Colonic mucosa (tissue), 4 donors: ENCODE data around the gene HHATL. TPM values are rescaled to one million over a fixed set of nuclear protein-coding genes. Genes with fewer than 3 reads are reported as not detected.

Experiments
- DNase-seq: peaks from one replicate; pipeline ENCODE4 v3.0.0-alpha.2; 2020
- H3K27ac ChIP-seq: fragments of 200-600 bp; one replicate; pipeline ENCODE4 v1.8.0; 2021
- H3K27me3 ChIP-seq: fragments of 200-600 bp; one replicate; pipeline ENCODE4 v1.8.0; 2021
- H3K36me3 ChIP-seq: fragments of 200-600 bp; one replicate; pipeline ENCODE4 v1.8.0; 2021
- H3K4me1 ChIP-seq: fragments of 200-600 bp; one replicate; pipeline ENCODE4 v1.8.0; 2021; ENCODE audit warnings: mild to moderate bottlenecking
- H3K4me3 ChIP-seq: fragments of 200-600 bp; one replicate; pipeline ENCODE4 v1.8.0; 2021
- H3K9ac ChIP-seq, 2 donors: one replicate each; pipeline ENCODE4 v1.7.0; 2013; ENCODE audit warnings: control low read depth in 2 of 2, low read depth in 2 of 2, low read length in 2 of 2
- H3K9me3 ChIP-seq: fragments of 200-600 bp; one replicate; pipeline ENCODE4 v1.8.0; 2021
- intact Hi-C: fragments of 100-400 bp; cut with DNase I; formaldehyde crosslinking; loops from one replicate; pipeline ENCODE4 v1.14.1; 2022
- total RNA-seq, 2 donors: library from RNA; stranded (reverse); fragmentation: NEBNext Ultra II Directional in 1 of 2; extraction: Animal tissue kit (Norgen Biotek cat#: 25700) in 1 of 2; gene quantifications; one replicate each; pipeline ENCODE4 v1.2.1, GENCODE V29; 2021
- TF ChIP-seq, protein P1 (sequence below): fragments of 200-600 bp; IDR thresholded peaks from one replicate; pipeline ENCODE4 v1.8.0; 2022; ENCODE audit warnings: antibody characterized with exemption, mild to moderate bottlenecking
- donor health status: healthy.
- donor health status: DM: no; HTN: no; CAD: no.
- donor health status: DM: no; HTN: no; CAD: no.

HHATL gene
- total RNA-seq, 2 donors from 2014 or later: 0.50 to 1.2 TPM

DNA sequence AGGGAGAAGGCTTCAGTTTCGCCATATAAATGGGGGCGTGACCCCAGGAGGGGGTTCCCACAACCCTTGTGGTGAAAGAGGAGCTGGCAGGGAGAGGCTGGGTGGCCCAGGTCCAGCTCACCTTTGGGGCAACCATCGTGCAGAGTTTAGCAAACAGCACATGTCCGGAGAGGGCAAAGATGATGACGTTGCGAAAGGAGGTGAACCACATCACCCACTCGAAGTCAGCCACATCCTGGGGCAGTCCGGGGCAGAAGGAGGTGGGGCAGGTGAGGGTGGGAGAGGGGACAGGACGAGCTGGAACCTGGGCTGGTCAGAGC is 3.7 kb downstream of the HHATL start:
- no peaks in the 10 kb centered on the region for H3K4me1 ChIP-seq
- no peak overlapping the region for H3K4me3 ChIP-seq
- TF ChIP-seq, protein P1, sequence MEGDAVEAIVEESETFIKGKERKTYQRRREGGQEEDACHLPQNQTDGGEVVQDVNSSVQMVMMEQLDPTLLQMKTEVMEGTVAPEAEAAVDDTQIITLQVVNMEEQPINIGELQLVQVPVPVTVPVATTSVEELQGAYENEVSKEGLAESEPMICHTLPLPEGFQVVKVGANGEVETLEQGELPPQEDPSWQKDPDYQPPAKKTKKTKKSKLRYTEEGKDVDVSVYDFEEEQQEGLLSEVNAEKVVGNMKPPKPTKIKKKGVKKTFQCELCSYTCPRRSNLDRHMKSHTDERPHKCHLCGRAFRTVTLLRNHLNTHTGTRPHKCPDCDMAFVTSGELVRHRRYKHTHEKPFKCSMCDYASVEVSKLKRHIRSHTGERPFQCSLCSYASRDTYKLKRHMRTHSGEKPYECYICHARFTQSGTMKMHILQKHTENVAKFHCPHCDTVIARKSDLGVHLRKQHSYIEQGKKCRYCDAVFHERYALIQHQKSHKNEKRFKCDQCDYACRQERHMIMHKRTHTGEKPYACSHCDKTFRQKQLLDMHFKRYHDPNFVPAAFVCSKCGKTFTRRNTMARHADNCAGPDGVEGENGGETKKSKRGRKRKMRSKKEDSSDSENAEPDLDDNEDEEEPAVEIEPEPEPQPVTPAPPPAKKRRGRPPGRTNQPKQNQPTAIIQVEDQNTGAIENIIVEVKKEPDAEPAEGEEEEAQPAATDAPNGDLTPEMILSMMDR: no peak
- H3K9ac ChIP-seq: no peak overlapping the region
- no peak overlapping the region for H3K27ac ChIP-seq
- intact Hi-C loops: no loop called here
- no peaks in the 10 kb centered on the region for H3K36me3 ChIP-seq
- H3K27me3 ChIP-seq: no peaks in the 10 kb centered on the region
- H3K9me3 ChIP-seq: no peaks in the 10 kb centered on the region
- no peak for DNase-seq

DNA sequence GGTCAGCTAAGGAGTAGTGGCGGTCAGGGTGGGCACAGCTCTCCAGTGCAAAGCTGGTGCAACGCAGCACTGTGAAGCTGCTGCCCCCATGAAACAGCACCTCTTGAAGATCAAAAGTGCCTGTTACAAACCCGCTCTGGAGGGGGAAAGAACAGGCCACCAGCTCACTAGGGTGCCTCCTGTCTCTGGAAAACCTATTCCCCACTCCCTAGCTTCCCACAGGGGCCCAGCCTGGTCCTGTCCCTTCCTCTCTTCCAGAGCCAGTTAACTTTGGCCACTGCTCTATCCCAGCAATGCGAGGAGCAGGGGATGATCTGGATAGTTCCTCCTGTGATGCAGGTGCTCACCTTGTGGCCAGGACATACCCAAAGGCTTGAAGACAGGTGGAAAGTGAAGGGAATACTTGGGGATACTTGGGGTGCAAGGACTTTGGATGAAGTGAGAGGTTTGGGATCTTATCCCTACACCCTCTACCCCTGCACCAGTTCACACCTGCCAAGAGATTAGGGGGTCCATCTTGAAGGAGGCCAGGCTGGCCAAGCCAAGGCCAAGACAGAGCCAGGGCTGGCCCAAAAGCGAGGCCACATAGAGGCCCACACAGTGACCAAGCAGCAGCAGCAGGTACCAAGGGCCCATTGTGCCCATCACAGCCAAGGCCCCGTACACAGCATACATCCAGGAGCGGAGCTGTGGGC is 4.2 kb downstream of the HHATL start:
- Histone ChIP-seq H3K4me1 (no peaks in the 10 kb centered on the region), H3K27me3 (no peaks in the 10 kb centered on the region), H3K36me3 (no peaks in the 10 kb centered on the region), H3K4me3 (no peak overlapping the region), H3K9ac (no peak overlapping the region), H3K27ac (no peak overlapping the region), H3K9me3 (no peaks in the 10 kb centered on the region)
- DNase-seq: no peak
- TF ChIP-seq, protein P1: no peak
- intact Hi-C loops: no loop called here

DNA sequence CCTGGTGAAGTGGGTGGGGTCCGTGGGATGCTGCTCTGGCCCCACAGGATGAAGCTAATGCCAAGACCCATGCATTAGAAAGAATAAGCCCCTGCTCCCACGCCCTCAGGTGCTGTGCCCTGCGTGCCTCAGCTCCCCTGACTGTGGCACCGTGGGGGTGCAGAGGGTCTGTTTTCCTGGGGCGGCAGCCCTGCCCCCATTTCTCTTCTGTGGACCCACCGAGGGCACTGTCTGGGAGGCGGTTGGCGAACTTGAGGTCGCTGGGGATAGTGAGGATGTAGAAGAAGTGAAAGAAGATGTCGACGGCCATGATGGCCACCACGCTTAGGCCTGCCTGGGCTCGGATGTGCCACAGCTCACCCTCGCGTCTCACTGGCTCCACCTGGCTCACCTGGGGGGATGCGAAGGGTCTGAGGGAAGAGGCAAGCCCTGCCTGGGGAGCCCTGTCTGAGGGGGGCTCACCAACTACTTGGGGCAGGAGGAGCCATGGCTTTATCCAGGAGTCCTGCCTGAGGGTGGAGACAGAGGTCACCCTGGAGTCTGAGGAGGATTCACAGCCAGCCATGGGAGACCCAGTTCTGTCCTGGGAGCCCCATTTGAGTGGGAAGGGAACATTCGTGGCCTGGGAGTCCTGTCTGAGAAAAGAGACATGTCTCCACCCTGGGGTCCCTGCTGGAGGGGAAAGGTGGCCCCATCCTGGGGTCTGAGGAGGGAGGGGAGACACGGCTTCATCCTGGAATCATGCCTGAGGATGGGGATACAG is 5.1 kb downstream of the HHATL start:
- Histone ChIP-seq H3K4me3 (no peak overlapping the region), H3K27ac (no peak overlapping the region), H3K9me3 (no peaks in the 10 kb centered on the region), H3K4me1 (no peaks in the 10 kb centered on the region), H3K9ac (no peak overlapping the region), H3K36me3 (no peaks in the 10 kb centered on the region), H3K27me3 (no peaks in the 10 kb centered on the region)
- DNase-seq: no peak
- intact Hi-C loops: no loop called here
- TF ChIP-seq, protein P1: no peak

DNA sequence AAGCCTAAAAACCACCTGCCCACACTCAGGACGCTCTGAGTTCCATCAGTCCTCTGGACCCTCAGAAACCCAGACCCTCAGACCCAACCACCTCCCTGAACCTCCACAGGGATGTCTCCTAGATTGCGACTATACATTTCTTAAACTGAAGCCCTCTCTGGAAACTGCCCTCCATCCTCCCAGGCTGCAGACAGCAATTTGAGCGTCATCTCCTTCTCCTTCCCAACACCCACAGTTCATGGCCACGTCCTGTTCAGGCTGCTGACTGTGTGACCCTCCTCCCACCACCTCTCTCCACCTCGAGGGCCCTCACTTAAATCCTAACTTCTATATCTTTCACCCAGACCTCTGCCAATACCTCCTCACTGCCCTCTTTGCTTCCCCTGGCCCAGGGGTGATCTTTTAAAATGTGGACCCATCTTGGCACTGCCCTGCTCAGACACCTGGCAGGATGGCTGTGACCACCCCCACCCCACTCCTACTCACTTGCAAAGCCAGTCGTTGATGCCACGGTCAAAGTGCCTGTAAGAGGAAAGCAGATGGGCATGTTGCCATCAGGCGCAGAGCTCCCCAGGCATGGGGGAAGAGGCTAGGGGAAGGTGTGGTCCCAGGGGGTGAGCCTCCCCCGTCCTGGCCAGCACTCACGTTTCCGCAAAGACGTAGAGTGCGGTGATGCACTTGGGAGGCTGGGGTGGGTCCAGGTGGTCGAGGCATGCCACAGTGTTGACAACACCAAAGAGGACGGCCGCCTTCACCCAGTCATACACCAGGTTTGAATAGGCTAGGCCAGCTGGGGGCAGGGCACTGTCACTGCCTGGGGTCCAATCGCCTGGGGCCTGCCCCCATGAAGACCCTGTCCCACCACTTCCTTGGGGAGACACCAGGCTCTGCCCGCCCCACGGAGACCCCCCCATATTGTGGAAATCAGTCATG is 6.0 kb downstream of the HHATL start:
- intact Hi-C loops: no loop called here
- DNase-seq: no peak

DNA sequence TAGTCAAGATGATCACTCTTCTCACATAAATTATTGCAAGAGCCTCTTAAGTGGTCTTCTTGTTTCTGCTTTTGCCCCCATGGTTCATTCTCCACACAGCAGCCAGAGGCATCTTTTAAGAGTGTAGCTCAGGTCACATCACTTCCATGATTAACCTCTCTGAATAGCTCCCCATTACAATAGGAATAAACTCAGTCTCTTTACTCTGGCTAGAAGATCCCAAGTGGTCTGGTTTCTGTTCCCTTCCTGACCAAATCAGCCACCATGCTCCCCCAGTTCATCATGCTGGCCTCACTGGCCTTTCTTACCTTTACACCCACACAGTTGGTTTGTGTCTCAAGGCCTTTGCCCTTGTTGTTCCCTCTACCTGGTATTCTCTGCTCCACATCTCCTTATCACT is 8.2 kb downstream of the HHATL start:
- Histone ChIP-seq H3K36me3 (no peaks in the 10 kb centered on the region), H3K4me1 (no peaks in the 10 kb centered on the region), H3K9ac (no peak overlapping the region), H3K27ac (no peak overlapping the region), H3K27me3 (no peaks in the 10 kb centered on the region), H3K4me3 (no peak overlapping the region), H3K9me3 (no peaks in the 10 kb centered on the region)
- TF ChIP-seq, protein P1: no peak
- no peak for DNase-seq
- intact Hi-C loops: no loop called here

More for the DNA sequence above, 6.0 kb downstream of the HHATL start:
- TF ChIP-seq, protein P1: no peak
- Histone ChIP-seq H3K4me1 (no peaks in the 10 kb centered on the region), H3K4me3 (no peak overlapping the region), H3K27ac (no peak overlapping the region), H3K9me3 (no peaks in the 10 kb centered on the region), H3K9ac (no peak overlapping the region), H3K36me3 (no peaks in the 10 kb centered on the region), H3K27me3 (no peaks in the 10 kb centered on the region)
